ENCODE measurements around the gene ERCC6L.

DNA sequence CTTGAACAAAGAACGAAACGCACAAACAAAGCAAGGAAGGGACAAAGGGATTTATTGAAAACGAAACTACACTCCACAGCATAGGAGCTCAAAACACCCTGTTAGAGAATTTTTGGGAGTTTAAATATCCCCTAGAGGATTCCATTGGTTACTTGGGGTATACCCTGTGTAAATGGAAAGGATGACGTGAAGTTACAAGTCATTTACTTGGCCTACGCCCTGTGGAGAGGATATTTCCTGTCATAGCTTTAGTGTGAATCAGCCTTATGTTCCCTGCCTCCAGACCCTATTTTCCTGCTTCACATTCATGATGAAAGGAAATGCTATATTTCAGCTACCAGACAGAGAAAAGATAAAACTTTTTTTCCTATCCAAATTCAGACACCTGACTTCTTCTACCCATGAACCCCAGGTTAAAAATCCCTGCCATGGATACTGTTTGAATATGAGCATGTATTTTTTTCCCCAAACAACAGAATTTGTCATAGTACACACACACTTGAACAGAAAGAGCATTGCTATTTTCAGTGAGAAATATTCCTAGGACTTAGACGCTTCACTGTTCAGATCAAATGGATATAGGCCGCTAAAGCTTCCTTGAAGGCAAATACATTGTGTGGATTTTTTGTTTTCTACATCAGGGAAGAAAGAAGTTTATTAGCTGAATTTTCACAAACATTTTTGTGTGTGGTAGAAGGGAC is 36.8 kb downstream of the ERCC6L start:
- TF ChIP-seq YY1 (IDR thresholded peaks at IDR 0.05; ENCODE audit: insufficient read depth, insufficient read length) (no peak), ZNF274 (IDR thresholded peaks at IDR 0.05; ENCODE audit: low read depth, low read length) (no peak), SUZ12 (IDR thresholded peaks at IDR 0.05; ENCODE audit: extremely low read depth, insufficient read depth, insufficient read length) (no peak)

Measured in NT2/D1 (cell line).